AG04449 (cell line): ENCODE measurements around the gene JPH4.

Experiments
- CTCF ChIA-PET: fragments of 350-600 bp; formaldehyde crosslinking; extraction: SDS; loops from one replicate; lab custom pipeline; 2021; ENCODE audit warnings: antibody characterized with exemption; lab: Yijun Ruan, JAX
- POLR2A ChIA-PET: fragments of 400-600, 350-600 bp; formaldehyde crosslinking; extraction: SDS; loops from one replicate; lab custom pipeline; 2020; ENCODE audit warnings: antibody characterized with exemption, inconsistent platforms; lab: Yijun Ruan, JAX
- DNase-seq: peaks from one replicate; pipeline ENCODE4 v3.0.0-alpha.2; 2010; ENCODE audit warnings: low read depth, low spot score
- H3K4me3 ChIP-seq: 2 replicates; pipeline ENCODE4 v1.5.1; 2011; ENCODE audit warnings: low read depth, mild to moderate bottlenecking, control low read depth, low read length
- CTCF ChIP-seq: IDR thresholded peaks from one replicate; pipeline ENCODE4 v1.5.1; 2011; ENCODE audit warnings: mild to moderate bottlenecking, moderate library complexity, low read length, control low read depth, inconsistent platforms; ENCODE audit not compliant: insufficient read depth; ENCODE audit errors: missing control alignments

Gene JPH4

GRCh38 chr14:23520899-23521533 lies 57.6 kb downstream of the JPH4 start:
- no peak for TF ChIP-seq CTCF
- DNase-seq = no peak
- POLR2A ChIA-PET = no interaction called here
- CTCF ChIA-PET = interaction anchor here (0.8 to 1.5 kb wide), 3 partner anchors 10 to 25 kb away, joined by 3 to 4 read pairs (median 4); no protein-coding TSS in a partner anchor
- H3K4me3 ChIP-seq = no peak overlapping the region

DNA sequence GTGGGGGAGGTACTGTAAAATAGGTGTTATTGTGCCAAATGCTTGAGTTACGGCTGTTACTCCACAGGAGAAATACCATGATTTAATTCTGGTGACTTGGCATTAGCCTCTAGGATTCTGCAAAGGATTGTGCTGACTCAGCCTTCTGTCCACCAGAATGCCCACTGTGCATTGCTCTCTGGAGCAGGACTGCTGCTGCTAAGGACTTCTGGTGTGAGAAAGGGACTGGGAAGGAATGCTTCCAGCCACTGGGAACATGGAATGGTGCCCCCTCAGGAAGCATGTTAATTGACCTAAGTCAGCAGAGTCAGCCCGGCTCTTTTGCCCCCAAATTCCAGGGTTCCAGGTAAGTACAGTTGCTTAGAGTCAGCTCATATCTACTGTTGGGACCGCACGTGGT lies 59.9 kb downstream of the JPH4 start:
- POLR2A ChIA-PET = no interaction called here
- DNase-seq = no peak
- CTCF ChIA-PET = interaction anchor here (1.5 to 1.7 kb wide), 3 partner anchors 8 to 43 kb away, joined by 3 to 8 read pairs (median 4); no protein-coding TSS in a partner anchor
- no peak for TF ChIP-seq CTCF
- no peak overlapping the region for H3K4me3 ChIP-seq
